LNCAP (cell line): ENCODE results near the gene PLOD1.

ENCODE experiments used
- CTCF ChIP-seq: fragments of 450-650 bp; IDR thresholded peaks from 2 replicates; pipeline ENCODE4 v1.5.1; 2017; ENCODE audit warnings: mild to moderate bottlenecking

Gene PLOD1

GRCh38 chr1:11921022-11921421 lies 13.5 kb upstream of the PLOD1 start:
- no peak for TF ChIP-seq CTCF

GRCh38 chr1:11923069-11923826 lies 11.3 kb upstream of the PLOD1 start:
- TF ChIP-seq CTCF, result no peak

GRCh38 chr1:11923827-11924113 lies 10.7 kb upstream of the PLOD1 start:
- no peak for TF ChIP-seq CTCF

- no peak for TF ChIP-seq CTCF
Measured at GRCh38 chr1:11924334-11925195, 10.0 kb upstream of the PLOD1 start.

- TF ChIP-seq CTCF, result no peak
Measured at GRCh38 chr1:11925938-11926292, 8.6 kb upstream of the PLOD1 start.

- no peak for TF ChIP-seq CTCF
Measured at GRCh38 chr1:11927866-11928592, 6.5 kb upstream of the PLOD1 start.

- TF ChIP-seq CTCF, result no peak
Measured at GRCh38 chr1:11929849-11930248, 4.7 kb upstream of the PLOD1 start.
